ENCODE measurements around the gene VPS37D.
"Not testable (repeated sequence)": the region's sequence is repeated elsewhere in the genome, so short reads cannot be mapped to it uniquely, and the experiment has no call there.

Gene VPS37D

DNA sequence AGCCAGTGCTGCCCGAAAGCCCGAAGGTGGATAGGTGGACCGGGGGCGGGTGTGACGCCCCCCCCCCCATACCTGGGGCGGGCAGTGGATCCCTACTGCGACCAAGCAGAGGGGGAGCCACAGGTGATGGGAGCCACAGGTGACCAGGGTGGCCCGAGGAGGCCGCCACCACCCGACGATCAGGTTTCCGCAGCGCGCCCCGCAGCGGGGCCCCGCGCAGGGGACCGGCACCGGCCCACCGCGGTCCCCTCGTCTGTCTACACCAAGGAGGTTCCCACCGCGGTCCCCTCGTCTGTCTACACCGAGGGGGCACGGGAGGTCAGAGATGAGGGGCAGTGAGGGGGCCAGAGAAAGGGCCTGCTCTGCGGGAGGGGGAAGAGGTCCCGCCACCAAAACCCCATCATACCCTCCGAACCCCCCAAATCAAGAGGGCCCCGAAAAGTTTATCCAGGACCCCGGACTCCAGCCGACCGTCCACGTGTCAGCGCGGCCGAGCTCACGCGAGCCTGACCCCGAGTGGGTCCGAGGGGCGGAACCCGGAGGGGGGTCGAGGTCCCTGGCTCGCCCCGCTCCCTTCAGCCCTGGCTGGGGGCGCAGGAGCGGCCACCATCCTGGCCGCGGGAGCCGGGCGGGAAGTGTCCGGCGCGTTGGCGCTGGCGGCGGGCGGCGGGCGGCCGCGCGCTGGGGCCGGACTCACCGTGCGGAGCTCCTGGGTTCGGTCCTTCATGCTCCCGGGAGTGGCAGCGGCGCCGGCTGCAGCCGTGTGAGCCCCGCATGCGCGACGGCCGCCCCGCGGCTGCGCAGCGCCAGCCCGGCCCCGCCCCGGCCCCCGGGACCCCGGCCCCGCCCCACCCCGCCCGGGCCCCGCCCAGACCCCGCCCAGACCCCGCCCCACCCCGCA lies 51.5 kb downstream of the VPS37D start, which contains the start of gene STX1A:
Gene STX1A, minus strand, starts transcription at position 765 of the 901 bp plus-strand sequence. Its CDS starts 38 bp downstream, at position 727.
- no peak for DNase-seq (ENCODE audit: extremely low read depth, low read depth)
- TF ChIP-seq, protein P1, sequence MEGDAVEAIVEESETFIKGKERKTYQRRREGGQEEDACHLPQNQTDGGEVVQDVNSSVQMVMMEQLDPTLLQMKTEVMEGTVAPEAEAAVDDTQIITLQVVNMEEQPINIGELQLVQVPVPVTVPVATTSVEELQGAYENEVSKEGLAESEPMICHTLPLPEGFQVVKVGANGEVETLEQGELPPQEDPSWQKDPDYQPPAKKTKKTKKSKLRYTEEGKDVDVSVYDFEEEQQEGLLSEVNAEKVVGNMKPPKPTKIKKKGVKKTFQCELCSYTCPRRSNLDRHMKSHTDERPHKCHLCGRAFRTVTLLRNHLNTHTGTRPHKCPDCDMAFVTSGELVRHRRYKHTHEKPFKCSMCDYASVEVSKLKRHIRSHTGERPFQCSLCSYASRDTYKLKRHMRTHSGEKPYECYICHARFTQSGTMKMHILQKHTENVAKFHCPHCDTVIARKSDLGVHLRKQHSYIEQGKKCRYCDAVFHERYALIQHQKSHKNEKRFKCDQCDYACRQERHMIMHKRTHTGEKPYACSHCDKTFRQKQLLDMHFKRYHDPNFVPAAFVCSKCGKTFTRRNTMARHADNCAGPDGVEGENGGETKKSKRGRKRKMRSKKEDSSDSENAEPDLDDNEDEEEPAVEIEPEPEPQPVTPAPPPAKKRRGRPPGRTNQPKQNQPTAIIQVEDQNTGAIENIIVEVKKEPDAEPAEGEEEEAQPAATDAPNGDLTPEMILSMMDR (IDR thresholded peaks at IDR 0.05; ENCODE audit: low read depth, low read length) = no peak

DNA sequence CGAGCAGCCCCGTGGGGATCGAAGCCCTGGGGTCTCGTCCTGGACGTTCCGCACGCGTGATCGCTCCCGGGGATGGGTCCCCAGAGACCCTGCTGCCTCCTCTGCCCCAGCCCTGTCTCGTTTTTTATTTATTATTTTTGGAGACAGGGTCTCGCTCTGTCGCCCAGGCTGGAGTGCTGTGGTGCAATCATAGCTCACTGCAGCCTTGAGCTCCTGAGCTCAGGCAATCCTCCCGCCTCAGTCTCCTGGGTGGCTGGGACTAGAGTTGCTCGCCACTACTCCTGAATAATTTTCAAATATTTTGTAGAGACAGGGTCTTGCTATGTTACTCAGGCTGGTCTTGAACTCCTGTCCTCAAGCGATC lies 52.2 kb downstream of the VPS37D start:
- TF ChIP-seq, protein P1 (IDR thresholded peaks at IDR 0.05; ENCODE audit: low read depth, low read length) = no peak
- DNase-seq (ENCODE audit: extremely low read depth, low read depth) = no peak

DNA sequence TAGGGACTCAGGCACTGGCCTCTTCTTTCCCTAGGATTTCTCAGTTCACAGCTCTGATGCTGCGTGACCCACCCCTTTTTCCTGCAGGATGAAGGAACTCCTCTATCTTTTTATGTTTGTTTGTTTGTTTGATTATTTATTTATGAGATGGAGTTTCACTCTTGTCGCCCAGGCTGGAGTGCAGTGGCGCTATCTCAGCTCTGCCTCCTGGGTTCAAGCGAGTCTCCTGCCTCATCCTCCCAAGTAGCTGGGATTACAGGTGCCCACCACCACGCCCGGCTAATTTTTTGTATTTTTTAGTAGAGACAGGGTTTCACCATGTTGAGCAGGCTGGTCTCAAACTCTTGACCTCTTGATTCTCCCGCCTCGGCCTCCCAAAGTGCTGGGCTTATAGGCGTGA lies 52.8 kb downstream of the VPS37D start:
- not testable (repeated sequence) for DNase-seq (ENCODE audit: extremely low read depth, low read depth)

- TF ChIP-seq, protein P1 (IDR thresholded peaks at IDR 0.05; ENCODE audit: low read depth, low read length) = no peak
Observed at GRCh38 chr7:73721377-73721817, 53.8 kb downstream of the VPS37D start.

More at GRCh38 chr7:73721377-73721817, 53.8 kb downstream of the VPS37D start:
- DNase-seq (ENCODE audit: extremely low read depth, low read depth) = no peak

Measured in AG09319 (cell line).